ENCODE data around the gene MYO19. TPM values are rescaled to one million over a fixed set of nuclear protein-coding genes. Genes with fewer than 3 reads are reported as not detected.

MYO19 gene
- total RNA-seq, 2 donors from 2014 or later, result 37.4 to 78.1 TPM

GRCh38 chr17:36544307-36545076 lies 9.8 kb upstream of the MYO19 start, which contains the start of gene GGNBP2:
TSS of gene GGNBP2 (plus strand) at chr17:36544919. CDS start at chr17:36545725, 806 bp downstream.
- Histone ChIP-seq H3K9me3 (no peaks in the 10 kb centered on the region), H3K27ac (peak within 1 kb of the TSS; percentile 95 to 100 (median 100)), H3K4me3 (peak within 1 kb of the TSS; percentile 81 to 97), H3K36me3 (replicated peaks in 1 of 2; ENCODE audit: insufficient read depth in 1 of 2, low read depth in 2 of 2) (no peaks in the 10 kb centered on the region), H3K4me1 (peaks cover 39% of the 10 kb centered on the region), H3K27me3 (no peaks in the 10 kb centered on the region)
- DNase-seq (peak; percentile 90 to 91 (median 90)), ATAC-seq (peak; percentile 85)
- no peak for TF ChIP-seq CTCF (IDR thresholded peaks at IDR 0.05)
- peak; percentile 59 to 83 (median 82) for TF ChIP-seq POLR2A (IDR thresholded peaks at IDR 0.05)
- WGBS, 2 donors, result 0% methylated on average over 13 to 70 of the region's 71 CpGs
- intact Hi-C loops (cut with DNase I), result loop anchor here (10.0 kb wide), 1 partner anchor 50 kb away; the partner anchor contains the start of gene DHRS11

DNA sequence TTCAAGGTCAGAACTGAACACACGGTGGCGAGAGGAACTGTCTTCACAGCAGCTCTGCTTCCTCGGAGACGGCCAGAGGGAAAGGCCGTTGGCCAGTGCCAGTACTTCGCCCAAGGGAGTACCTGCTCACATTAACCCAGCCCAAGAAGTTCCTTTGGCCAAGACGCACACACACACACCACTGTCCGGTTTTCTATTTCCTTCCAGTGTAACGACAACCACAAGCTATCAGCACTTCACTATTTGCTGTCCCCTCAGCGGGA lies 9.3 kb upstream of the MYO19 start:
- Histone ChIP-seq H3K27ac (peak overlapping the region; percentile 95 to 100 (median 100)), H3K36me3 (replicated peaks in 1 of 2; ENCODE audit: insufficient read depth in 1 of 2, low read depth in 2 of 2) (no peaks in the 10 kb centered on the region), H3K4me1 (peaks cover 39% of the 10 kb centered on the region), H3K4me3 (peak overlapping the region; percentile 81 to 97), H3K27me3 (no peaks in the 10 kb centered on the region), H3K9me3 (no peaks in the 10 kb centered on the region)
- TF ChIP-seq CTCF (IDR thresholded peaks at IDR 0.05) (peak in 2 of 7 experiments; percentile 10 to 18), POLR2A (IDR thresholded peaks at IDR 0.05) (peak in 1 of 3 donors; percentile 31)
- WGBS, 2 donors, result 0 to 1% methylated on average over 3 to 10 of the region's 10 CpGs
- peak in 2 of 4 donors; percentile 42 to 46 for DNase-seq
- peak; percentile 3 for ATAC-seq
- intact Hi-C loops (cut with DNase I), result loop anchor here (10.0 kb wide), 1 partner anchor 51 kb away; the partner anchor contains the start of gene DHRS11

- TF ChIP-seq POLR2A (IDR thresholded peaks at IDR 0.05) (no peak), CTCF (IDR thresholded peaks at IDR 0.05) (no peak)
- H3K36me3 ChIP-seq (replicated peaks in 1 of 2; ENCODE audit: insufficient read depth in 1 of 2, low read depth in 2 of 2), result no peaks in the 10 kb centered on the region
Observed at GRCh38 chr17:36542755-36543154, 8.1 kb upstream of the MYO19 start.

GRCh38 chr17:36540696-36541095 lies 6.0 kb upstream of the MYO19 start:
- TF ChIP-seq CTCF (IDR thresholded peaks at IDR 0.05) (no peak), POLR2A (IDR thresholded peaks at IDR 0.05) (no peak)
- intact Hi-C loops (cut with DNase I), result loop anchor here (10.0 kb wide), 1 partner anchor 54 kb away; the partner anchor contains the start of gene DHRS11

More at GRCh38 chr17:36542755-36543154, 8.1 kb upstream of the MYO19 start:
- H3K4me3 ChIP-seq, result no peak overlapping the region
- no peaks in the 10 kb centered on the region for H3K27me3 ChIP-seq
- no peaks in the 10 kb centered on the region for H3K9me3 ChIP-seq
- WGBS, 2 donors, result 87 to 96% methylated on average over 15 of the region's 15 CpGs
- H3K4me1 ChIP-seq, result peaks cover 29% of the 10 kb centered on the region
- no peak for ATAC-seq
- H3K27ac ChIP-seq, result no peak overlapping the region
- DNase-seq, result no peak
- intact Hi-C loops (cut with DNase I), result loop anchor here (10.0 kb wide), 1 partner anchor 52 kb away; the partner anchor contains the start of gene DHRS11

More at GRCh38 chr17:36540696-36541095, 6.0 kb upstream of the MYO19 start:
- H3K27ac ChIP-seq, result no peak overlapping the region
- H3K4me1 ChIP-seq, result peaks cover 9% of the 10 kb centered on the region
- H3K36me3 ChIP-seq (replicated peaks in 1 of 2; ENCODE audit: insufficient read depth in 1 of 2, low read depth in 2 of 2), result no peaks in the 10 kb centered on the region
- no peak for DNase-seq
- H3K9me3 ChIP-seq, result no peaks in the 10 kb centered on the region
- WGBS, 2 donors, result 92 to 94% methylated on average over 3 of the region's 3 CpGs
- H3K4me3 ChIP-seq, result no peak overlapping the region
- H3K27me3 ChIP-seq, result no peaks in the 10 kb centered on the region
- no peak for ATAC-seq
